LNCAP (cell line): Measurements from ENCODE around the gene RGS9BP.

Experiments
- CTCF ChIP-seq: fragments of 450-650 bp; IDR thresholded peaks from 2 replicates; pipeline ENCODE4 v1.5.1; 2017; ENCODE audit warnings: mild to moderate bottlenecking

Gene RGS9BP

GRCh38 chr19:32702010-32702409 lies 26.4 kb downstream of the RGS9BP start:
- TF ChIP-seq CTCF: no peak

- no peak for TF ChIP-seq CTCF
Observed at GRCh38 chr19:32708457-32708856, 32.8 kb downstream of the RGS9BP start.

- TF ChIP-seq CTCF: no peak
Observed at GRCh38 chr19:32709032-32709431, 33.4 kb downstream of the RGS9BP start.

GRCh38 chr19:32711747-32712146 lies 36.1 kb downstream of the RGS9BP start:
- TF ChIP-seq CTCF: no peak

GRCh38 chr19:32717496-32717895 lies 41.8 kb downstream of the RGS9BP start:
- no peak for TF ChIP-seq CTCF

- no peak for TF ChIP-seq CTCF
Observed at GRCh38 chr19:32718286-32718685, 42.6 kb downstream of the RGS9BP start.

GRCh38 chr19:32719611-32720059 lies 44.0 kb downstream of the RGS9BP start, which contains the start of gene TDRD12:
Gene TDRD12 (plus strand): TSS chr19:32719767. CDS start chr19:32720073, 306 bp downstream.
- TF ChIP-seq CTCF: no peak

GRCh38 chr19:32720216-32720935 lies 44.7 kb downstream of the RGS9BP start:
- TF ChIP-seq CTCF: no peak
